ENCODE data around the gene NFAT5.

- no peak for TF ChIP-seq POLR2A (IDR thresholded peaks at IDR 0.05)
- TF ChIP-seq, protein P1, sequence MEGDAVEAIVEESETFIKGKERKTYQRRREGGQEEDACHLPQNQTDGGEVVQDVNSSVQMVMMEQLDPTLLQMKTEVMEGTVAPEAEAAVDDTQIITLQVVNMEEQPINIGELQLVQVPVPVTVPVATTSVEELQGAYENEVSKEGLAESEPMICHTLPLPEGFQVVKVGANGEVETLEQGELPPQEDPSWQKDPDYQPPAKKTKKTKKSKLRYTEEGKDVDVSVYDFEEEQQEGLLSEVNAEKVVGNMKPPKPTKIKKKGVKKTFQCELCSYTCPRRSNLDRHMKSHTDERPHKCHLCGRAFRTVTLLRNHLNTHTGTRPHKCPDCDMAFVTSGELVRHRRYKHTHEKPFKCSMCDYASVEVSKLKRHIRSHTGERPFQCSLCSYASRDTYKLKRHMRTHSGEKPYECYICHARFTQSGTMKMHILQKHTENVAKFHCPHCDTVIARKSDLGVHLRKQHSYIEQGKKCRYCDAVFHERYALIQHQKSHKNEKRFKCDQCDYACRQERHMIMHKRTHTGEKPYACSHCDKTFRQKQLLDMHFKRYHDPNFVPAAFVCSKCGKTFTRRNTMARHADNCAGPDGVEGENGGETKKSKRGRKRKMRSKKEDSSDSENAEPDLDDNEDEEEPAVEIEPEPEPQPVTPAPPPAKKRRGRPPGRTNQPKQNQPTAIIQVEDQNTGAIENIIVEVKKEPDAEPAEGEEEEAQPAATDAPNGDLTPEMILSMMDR (IDR thresholded peaks at IDR 0.05), result no peak
Observed at GRCh38 chr16:69699915-69700314, 134.1 kb downstream of the NFAT5 start.
